PFSK-1 (cell line): Measurements from ENCODE around the gene PPP1R3A.

ENCODE experiments used
- FOXP2 ChIP-seq: optimal IDR thresholded peaks from 2 replicates; pipeline ENCODE3; 2011; ENCODE audit warnings: borderline replicate concordance, control low read depth, inconsistent platforms; ENCODE audit not compliant: insufficient read depth; ENCODE audit errors: extremely low read length, extremely low read depth
- POLR2AphosphoS5 ChIP-seq: IDR thresholded peaks from 2 replicates; pipeline ENCODE4 v1.6.1; 2012; ENCODE audit warnings: low read depth, mild to moderate bottlenecking, control low read depth, low read length, moderate library complexity
- SIN3A ChIP-seq: IDR thresholded peaks from 2 replicates; pipeline ENCODE4 v1.6.1; 2012; ENCODE audit warnings: mild to moderate bottlenecking, low read length, moderate library complexity, borderline replicate concordance; ENCODE audit not compliant: insufficient read depth
- TAF1 ChIP-seq: IDR thresholded peaks from 2 replicates; pipeline ENCODE4 v1.6.1; 2012; ENCODE audit warnings: low read length, control low read depth, borderline replicate concordance; ENCODE audit not compliant: insufficient read depth
- TF ChIP-seq, protein P1 (sequence below), 2 experiments: IDR thresholded peaks; 2 replicates each; pipeline versions ENCODE4 v1.6.1 to v1.8.0; 2011 to 2012; ENCODE audit warnings: low read depth in 2 of 2, low read length in 2 of 2, control low read depth in 1 of 2, inconsistent platforms in 1 of 2, mild to moderate bottlenecking in 1 of 2, moderate library complexity in 1 of 2; ENCODE audit not compliant: insufficient read depth in 1 of 2

The PPP1R3A gene

DNA sequence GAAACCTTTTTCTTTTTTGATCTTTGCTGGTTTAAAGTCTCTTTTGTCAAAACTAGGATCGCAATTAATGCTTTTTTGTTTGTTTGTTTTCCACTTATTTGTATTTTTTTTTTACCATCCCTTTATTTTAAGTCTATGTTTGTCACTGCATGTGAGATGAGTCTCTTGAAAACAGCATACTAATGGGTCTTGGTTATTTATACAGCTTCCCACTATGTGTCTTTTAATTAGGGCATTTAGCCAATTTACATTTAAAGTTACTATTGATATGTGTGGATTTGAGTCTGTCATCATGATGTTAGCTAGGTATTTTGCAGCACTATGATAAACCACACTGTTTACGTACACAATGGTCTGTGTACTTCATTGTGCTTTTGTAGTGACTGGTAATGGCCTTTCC is 34.7 kb upstream of the PPP1R3A start:
- no peak for TF ChIP-seq TAF1
- no peak for TF ChIP-seq FOXP2
- TF ChIP-seq, protein P1, sequence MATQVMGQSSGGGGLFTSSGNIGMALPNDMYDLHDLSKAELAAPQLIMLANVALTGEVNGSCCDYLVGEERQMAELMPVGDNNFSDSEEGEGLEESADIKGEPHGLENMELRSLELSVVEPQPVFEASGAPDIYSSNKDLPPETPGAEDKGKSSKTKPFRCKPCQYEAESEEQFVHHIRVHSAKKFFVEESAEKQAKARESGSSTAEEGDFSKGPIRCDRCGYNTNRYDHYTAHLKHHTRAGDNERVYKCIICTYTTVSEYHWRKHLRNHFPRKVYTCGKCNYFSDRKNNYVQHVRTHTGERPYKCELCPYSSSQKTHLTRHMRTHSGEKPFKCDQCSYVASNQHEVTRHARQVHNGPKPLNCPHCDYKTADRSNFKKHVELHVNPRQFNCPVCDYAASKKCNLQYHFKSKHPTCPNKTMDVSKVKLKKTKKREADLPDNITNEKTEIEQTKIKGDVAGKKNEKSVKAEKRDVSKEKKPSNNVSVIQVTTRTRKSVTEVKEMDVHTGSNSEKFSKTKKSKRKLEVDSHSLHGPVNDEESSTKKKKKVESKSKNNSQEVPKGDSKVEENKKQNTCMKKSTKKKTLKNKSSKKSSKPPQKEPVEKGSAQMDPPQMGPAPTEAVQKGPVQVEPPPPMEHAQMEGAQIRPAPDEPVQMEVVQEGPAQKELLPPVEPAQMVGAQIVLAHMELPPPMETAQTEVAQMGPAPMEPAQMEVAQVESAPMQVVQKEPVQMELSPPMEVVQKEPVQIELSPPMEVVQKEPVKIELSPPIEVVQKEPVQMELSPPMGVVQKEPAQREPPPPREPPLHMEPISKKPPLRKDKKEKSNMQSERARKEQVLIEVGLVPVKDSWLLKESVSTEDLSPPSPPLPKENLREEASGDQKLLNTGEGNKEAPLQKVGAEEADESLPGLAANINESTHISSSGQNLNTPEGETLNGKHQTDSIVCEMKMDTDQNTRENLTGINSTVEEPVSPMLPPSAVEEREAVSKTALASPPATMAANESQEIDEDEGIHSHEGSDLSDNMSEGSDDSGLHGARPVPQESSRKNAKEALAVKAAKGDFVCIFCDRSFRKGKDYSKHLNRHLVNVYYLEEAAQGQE (IDR thresholded peaks at IDR 0.05; ENCODE audit: insufficient read depth in 1 of 2, low read depth in 2 of 2, low read length in 2 of 2), result no peak

DNA sequence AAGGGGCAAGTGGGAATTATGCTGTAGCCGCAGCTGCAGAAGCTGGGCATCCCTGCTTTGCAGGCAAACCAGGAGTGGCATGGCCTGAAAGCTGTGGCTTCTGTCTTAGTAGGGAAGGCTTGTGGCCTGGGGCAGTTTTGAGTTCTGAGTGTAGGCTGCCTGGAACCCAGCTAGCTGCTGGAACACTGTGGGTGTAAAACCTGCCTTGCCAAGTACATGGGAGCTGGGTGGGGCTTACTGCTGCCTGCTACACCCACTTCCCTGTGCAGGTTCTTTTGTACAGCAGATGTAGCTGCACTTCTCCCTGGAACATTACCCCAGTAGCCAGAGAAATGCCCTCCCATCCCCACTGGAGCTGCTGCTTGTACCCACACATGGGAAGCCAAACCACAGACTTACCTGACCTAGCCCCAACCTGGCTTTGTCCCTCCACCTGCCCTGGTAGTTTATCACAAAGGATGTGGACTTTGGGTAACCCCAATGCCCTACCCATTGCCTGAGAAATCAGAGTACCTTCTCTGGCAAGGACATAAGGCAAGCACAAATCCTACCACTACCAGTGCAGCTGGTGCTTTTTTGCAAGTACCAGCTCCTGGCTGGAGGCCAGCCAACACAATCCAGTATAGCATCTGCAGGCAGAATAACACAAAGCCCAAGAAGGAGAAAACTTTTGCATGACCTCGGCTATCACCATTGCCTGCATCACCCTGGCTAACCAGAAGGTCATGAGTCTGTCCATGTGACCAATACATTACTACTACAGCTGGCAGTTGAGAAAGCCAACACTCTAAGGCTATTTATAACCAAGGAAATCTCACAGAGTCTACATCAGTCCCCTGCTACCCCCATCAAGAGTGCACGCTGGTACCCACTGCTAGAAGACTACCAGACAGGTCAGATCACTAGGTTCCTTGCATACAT is 26.5 kb upstream of the PPP1R3A start:
- TF ChIP-seq, protein P1 (IDR thresholded peaks at IDR 0.05; ENCODE audit: insufficient read depth in 1 of 2, low read depth in 2 of 2, low read length in 2 of 2), result no peak
- TF ChIP-seq POLR2AphosphoS5 (no peak), FOXP2 (no peak), SIN3A (no peak), TAF1 (no peak)

DNA sequence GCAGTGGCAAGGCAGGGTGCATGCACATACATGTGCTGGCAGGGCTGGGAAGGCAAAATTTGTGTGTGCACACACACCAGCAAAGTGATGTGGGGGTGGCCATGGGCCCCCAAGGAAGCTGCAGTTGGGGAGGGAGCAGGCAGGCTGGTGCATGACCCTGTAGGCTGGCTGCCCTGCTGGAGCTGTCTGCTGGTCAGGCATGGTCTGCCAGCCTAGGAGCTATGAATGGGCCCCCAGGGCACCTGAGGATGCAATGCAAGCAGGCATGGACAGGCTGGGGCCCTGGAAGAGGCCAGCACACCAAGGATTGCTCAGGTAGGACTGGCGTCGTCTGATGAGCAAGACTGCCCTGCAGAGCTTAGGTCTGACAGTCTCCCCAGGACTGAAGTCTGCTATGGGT is 18.2 kb upstream of the PPP1R3A start:
- TF ChIP-seq FOXP2 (no peak), SIN3A (no peak), POLR2AphosphoS5 (no peak), TAF1 (no peak)
- TF ChIP-seq, protein P1 (IDR thresholded peaks at IDR 0.05; ENCODE audit: insufficient read depth in 1 of 2, low read depth in 2 of 2, low read length in 2 of 2), result no peak

DNA sequence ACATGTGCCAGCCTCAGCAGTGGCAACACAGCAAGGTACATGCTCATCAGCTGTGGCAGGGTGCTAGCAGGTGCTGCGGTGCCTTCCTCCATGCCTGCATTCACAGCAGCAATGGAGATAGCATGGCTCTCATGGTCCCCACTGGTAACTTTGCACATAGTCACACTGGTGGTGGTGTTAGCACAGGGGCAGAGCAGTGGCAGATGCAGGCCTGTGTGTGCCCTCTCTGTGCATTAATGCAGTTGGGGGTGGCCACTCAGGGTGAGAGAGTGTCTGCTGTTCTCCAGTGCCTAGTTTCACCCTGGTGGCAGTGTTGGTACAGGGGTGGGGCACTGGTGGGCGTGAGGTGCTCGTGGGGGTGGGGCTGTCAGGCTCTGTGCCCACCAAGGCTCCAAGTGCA is 17.7 kb upstream of the PPP1R3A start:
- TF ChIP-seq, protein P1 (IDR thresholded peaks at IDR 0.05; ENCODE audit: insufficient read depth in 1 of 2, low read depth in 2 of 2, low read length in 2 of 2), result no peak
- TF ChIP-seq SIN3A, result no peak
- TF ChIP-seq TAF1, result no peak
- TF ChIP-seq FOXP2, result no peak
- TF ChIP-seq POLR2AphosphoS5, result no peak

DNA sequence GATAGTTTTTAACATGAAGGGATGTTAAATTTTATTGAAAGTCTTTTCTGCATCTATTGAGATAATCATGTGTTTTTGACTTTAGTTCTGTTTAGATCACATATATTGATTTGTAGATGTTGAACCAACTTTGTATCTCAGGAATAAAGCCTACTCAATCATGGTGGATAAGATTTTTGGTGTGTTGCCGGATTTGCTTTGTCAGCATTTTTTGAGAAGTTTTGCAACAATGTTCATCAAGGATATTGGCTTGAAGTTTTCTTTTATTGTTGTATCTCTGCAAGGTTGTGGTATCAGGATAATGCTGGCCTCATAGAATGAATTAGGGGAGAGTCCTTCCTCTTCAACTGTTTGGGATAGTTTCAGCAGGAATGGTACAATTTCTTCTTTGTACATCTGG is 9.3 kb upstream of the PPP1R3A start:
- no peak for TF ChIP-seq TAF1
- TF ChIP-seq, protein P1 (IDR thresholded peaks at IDR 0.05; ENCODE audit: insufficient read depth in 1 of 2, low read depth in 2 of 2, low read length in 2 of 2), result no peak
- no peak for TF ChIP-seq FOXP2
- no peak for TF ChIP-seq POLR2AphosphoS5
- TF ChIP-seq SIN3A, result no peak
